ENCODE data around the gene BCKDHA.
A peak's percentile ranks its signal among the peaks of the same experiment; 100 is the strongest.

BCKDHA gene

GRCh38 chr19:41397086-41398049 is at the start of gene BCKDHA, which contains the start of gene EXOSC5:
BCKDHA (plus strand) TSS chr19:41397818; CDS start chr19:41397828, 10 bp downstream.
EXOSC5 (minus strand) TSS chr19:41397359; CDS start chr19:41397328, 31 bp downstream.
- DNase-seq, result peak; percentile 100

DNA sequence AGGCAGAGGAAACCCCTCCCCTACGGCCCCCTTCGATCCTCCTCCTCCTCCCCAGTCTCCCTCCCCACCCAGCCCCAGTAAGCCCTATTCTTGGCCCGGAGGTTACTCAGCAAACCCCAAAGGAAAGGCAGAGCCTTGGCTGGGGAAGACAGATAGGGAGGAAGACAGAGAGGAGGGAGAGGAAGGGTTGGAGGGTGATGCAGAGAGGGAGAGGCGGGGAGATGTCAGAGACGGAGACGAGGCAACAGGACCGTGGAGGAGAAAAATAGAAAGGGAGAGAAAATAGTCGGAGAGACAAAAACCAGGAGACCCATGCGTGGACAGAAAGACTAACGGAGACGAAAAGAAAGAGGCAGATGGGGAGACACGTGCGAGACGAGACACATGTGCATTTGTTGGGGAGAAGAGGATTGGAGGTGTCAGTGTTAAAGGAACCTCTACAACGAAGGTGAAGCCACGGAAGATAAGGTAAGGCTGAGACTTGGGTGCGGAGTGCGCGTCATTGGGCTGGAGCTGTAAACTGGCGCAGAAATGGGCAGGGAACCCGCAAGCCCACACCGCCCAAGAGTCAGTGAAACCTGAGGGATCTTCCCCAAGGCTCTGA is 46.8 kb upstream of the BCKDHA start:
- no peak for DNase-seq

DNA sequence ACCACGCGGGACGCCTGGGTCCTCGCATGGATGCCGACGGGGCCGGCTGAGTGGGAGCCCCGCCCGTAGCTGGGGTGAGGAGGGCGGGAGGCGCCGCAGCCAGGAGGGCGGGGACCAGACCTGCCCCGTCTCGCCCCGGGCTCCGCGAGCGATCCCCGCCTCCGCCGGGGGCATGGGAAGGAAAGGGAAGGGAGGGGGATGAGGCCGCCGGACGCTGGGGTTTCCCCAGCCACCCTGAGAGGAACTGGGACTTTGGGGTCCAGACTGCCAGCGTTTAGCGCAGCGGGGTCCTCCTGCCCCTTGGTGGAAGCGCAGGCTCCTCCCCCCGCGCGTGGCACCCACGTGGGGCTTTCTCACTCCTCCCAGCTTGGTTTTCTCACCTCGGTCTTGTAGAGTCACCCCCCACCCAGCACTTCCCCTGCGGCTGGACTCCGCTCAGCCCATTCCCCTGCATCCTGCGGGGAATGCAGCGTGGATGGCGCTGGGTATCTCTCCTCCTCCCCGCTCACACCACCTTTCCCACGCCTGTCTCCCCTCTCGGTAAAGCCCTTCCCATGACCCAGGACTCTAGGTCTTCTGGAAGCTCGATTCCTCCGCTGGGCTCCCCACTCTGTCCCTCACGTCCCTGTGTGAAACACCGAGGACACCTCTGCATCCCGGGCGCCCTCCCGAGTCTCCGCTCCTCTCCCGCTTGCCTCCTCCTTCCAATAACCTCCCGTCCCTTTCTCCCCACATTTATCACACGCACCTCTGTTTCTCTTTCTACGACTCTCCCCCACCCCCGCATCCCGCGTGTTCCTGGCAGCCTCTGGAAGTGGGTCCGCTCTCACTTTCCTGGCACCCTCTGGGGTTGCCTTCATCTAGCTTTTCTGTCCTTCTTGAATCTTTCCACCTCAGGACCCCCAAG is 46.0 kb upstream of the BCKDHA start:
- DNase-seq, result peak; percentile 54

GRCh38 chr19:41352279-41352608 is 45.4 kb upstream of the BCKDHA start:
- DNase-seq, result no peak

- peak; percentile 81 for DNase-seq
Observed at GRCh38 chr19:41352609-41353465, 44.8 kb upstream of the BCKDHA start.

DNA sequence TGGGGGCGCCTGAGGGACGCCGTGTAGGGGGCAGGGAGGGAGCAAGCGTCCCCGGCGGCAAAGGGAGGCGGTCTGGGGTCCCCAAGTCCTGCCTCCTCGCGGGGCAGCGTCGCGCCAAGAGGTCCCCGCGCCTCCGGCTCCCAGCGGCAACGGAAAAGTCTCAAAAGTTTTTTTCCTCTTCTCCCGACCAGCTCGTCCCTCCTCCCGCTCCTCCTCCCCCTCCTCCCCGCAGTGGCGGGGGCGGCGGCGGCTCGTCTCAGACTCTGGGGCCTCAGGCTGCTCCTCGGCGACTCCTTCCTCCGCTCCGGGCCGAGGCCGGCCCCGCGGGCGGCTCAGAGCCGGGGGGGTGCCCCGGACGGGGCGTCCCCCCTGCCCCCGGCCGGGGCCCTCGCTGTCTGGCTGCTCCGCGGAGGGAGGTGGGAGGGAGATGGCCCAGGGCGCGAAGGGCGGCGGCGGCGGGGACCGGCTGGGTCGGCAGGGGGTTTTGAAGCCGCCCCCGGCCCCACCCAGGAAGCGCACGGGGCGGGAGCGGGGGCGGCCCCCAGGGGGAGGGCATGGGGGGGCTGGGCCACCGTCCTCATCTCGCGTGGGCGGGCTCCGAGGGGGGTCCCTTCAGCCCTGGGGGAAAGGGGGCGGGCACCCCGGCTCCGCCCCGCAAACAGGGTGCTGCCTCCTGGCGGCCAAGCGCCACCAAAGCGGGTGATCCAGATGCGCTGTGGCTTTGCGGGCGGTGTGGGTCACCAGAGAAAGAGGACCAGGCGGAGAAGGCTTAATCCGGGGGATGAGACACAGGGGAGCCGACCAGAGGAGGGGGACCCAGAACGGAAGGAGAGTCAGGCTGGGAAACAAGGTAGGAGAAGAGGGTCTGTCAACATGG is 43.9 kb upstream of the BCKDHA start, which contains the start of gene TGFB1:
Gene TGFB1 (minus strand): TSS at position 457 of the 877 bp plus-strand sequence. CDS start 878 bp downstream, outside the sequence.
- DNase-seq, result peak; percentile 70

DNA sequence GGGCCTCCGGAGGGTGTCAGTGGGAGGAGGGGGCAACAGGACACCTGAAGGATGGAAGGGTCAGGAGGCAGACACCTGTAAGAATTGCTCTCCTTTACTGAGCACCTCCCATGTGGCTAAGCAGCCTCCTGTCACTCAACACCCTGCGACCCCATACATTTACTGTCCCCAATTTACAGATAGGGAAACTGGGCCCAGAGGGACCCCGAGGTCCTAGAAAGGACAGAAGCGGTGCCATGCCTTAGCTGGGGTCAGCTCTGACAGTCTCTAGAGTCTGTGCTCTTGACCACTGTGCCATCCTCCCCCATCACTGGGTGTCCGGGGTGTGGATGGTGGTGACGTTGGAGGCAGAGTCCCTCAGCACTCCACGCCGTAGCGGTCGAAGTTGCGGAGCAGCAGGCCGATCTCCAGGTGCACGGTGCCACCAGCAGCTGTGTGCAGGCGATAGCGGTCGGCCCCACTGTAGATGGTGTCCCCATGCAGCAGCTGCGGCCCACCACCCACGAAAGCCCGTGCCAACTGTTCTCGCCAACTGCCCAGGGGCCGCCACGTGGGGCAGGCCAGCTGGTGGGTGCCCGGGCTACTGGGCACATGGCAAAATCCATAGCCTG is 43.2 kb upstream of the BCKDHA start:
- no peak for DNase-seq

- DNase-seq, result no peak
Observed at GRCh38 chr19:41355035-41355434, 42.6 kb upstream of the BCKDHA start.

- no peak for DNase-seq
Observed at GRCh38 chr19:41355802-41356201, 41.8 kb upstream of the BCKDHA start.

DNA sequence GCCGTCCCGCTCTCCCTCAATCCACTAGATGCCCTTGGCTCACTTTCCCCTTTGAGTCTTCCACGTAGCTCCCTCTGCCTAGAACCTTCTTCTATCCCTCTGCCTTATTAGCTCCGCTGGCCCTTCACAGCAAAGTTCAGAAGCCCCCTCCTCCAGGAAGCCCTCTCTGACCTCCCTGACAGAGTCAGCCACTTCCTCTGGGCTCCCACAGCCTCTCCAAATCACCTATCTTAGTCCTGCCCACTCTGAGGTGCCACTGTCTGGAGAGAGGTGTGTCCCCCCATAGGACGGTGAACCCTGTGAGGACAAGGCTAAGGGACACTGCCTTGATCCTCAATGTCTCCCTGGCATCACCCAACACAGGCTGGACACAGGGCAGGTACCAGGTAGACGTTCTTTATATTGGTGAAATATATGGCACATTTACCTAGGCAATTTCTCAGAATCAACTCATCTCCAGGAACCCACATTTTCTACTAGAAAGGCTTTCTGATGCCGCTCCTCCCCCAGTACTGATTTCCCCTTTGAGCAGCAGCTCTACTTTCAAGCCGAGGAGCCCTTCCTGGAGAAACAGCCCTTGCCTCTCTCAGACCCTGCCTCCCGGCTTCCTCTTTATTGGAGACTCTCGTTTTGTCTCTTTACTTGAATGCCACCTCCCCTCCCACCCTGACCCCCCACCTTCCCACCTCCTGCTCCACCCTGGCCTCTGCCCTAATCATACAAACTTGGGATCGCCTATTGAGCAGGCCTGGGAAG is 40.5 kb upstream of the BCKDHA start:
- DNase-seq, result no peak

DNA sequence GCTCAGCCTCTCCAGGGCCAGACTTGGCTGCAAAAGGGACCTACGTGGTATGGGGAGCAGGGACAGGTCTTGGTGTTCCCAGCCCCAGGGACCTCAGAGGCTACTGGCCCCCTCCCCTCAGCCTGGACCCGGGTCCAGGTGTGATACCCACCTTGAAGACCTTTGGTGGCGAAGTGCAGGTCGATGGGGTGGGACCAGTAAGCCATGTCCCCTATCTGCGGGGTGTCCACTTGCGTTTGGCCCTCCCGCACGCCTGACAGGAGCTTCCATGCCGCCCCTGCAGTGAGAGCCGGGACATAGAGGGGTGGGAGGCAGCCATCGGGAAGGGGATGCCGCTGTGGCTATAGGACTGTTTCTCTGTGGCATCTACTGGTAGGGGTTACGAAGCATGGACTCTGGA is 39.9 kb upstream of the BCKDHA start:
- no peak for DNase-seq

GRCh38 chr19:41359741-41360140 is 37.9 kb upstream of the BCKDHA start:
- DNase-seq, result no peak

DNA sequence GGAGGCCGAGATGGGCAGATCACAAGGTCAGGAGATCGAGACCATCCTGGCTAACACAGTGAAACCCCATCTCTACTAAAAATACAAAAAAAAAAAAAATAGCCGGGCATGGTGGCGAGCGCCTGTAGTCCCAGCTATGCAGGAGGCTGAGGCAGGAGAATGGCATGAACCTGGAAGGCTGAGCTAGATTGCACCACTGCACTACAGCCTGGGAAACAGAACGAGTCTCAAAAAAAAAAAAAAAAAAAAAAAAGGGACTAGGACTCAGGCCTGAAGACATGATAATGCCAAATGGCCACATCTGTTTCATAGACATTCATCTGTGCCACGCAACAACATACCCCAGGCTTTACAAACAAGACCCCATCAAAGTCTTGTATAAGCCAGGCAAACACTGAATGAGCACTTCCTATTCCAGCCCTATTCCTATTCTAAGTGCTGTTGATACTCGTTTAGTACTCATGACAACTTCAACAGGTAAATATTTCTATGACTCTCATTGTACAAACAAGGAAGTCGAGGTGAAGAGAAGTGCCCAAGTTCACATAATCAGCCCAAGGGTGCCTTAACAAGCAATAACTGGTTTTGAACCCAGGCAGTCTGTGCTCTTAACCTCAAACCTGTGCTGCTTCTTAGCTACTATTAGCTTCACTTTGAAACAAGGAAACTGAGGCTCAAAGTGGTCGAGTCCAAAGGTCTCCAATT is 35.3 kb upstream of the BCKDHA start:
- no peak for DNase-seq

DNA sequence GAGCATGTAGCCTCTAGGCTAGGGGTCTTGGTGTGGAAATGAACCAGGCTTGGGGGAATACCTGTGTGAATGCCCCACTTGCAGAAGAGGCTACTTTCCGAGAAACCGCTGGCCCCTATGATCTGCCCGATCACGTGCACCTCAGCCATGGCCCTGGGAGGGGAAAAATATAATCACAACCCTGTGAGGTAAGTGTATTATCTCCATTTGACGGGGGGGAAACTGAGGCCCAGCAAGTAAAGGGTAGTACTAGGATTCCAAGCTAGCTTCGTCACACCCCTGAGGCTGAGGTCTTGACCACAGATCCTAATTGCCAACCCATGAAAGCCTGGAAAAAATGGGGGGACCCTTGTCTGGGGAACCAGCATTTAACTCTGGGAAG is 34.3 kb upstream of the BCKDHA start:
- DNase-seq, result no peak

DNA sequence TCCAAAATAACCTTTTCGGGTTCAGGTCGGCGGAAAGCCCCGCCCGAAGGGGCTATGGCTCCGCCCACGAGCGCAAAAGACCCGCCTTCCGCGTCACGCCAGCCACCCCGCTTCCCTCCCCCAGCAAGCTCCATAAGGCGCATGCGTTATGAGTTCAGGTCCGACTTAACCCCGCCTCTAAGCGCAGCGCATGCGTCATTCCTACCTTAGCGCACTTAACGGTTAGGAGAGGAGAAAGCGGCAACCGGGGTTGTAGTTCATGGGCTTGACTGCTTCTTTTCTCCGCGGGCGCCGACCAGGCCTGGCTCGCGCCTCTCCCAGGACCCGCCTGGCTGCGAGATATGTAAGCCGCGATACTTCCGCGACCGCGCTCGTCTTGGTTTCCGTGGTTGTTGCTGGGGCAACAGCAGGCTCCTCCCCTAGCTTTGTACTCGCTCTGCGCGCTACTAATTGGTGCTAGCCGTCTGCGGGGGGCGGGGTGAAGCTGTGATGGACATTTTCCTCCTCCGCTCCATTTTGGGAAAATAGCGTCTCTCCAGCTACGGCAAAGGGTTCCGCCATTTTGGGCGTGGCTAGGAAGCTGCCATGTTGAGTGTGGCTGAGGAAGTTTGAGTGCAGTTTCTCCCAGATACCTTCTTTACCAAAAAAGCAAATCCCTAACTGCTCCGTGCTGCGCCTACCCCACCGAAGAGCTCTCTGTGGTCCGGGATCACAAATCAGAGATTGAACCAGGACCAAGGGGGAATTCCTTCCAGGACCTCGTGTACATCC is 33.7 kb upstream of the BCKDHA start, which contains the start of gene B9D2:
Gene B9D2 (minus strand): TSS at position 397 of the 771 bp plus-strand sequence. CDS start 630 bp downstream, outside the sequence.
- DNase-seq, result peak; percentile 100

DNA sequence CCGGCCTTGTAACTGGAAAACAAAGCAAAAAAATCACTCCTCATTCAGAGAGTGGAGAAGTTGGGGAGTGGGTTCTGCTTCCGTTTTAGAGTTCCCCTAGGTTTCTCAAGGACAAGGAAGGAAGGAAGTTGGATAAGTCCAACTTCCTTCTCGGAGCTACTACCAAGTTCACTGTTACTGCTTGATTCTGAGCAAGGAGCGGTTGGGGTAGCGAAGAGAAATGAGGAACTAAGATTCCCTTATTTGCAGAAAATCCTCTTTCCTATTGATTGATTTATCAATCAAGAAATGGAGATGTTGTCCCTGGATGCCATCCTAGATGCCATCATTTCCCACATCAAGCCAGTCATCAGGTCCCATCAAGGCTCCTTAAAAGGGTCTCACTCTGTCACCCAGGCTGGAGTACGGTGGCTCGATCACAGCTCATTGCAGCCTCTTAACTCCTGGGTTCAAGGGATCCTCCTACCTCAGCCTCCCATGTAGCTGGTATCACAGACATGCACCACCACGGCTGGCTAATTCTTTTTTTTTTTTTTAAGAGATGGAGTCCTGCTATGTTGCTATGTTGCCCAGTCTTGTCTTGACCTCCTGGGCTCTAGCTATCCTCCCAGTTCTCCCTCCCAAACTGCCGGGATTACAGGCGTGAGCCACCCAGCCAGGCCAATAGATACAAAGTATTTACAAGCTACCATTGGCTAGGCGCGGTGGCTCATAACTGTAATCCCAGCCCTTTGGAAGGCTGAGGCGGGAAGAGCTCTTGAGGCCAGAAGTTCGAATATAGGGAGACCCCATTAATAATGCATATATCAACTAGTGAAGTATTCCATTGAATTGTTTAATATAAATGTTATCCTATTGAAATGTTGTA is 32.9 kb upstream of the BCKDHA start:
- no peak for DNase-seq

DNA sequence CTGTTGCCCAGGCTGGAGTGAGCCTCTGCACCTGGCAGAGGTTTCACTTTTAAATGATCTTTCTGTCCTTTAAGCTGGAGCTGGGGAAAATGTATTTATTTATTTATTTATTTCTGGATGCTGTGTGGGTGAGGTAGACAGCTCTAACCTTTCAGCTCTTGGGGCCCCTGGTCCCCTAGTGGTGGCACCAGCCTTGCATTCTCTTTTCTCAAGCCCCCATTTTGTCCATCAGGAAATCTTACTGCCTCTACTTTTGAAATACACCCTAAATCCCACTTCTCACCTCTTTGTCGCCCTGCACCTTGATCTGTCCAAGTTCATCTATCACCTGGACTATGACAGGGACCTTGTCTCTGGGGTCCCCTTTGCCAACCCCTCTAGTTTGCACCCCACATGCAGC is 31.5 kb upstream of the BCKDHA start:
- DNase-seq, result no peak
